Spinal cord (tissue), 10 donors: ENCODE results near the gene NVL. TPM values are rescaled to one million over a fixed set of nuclear protein-coding genes. Genes with fewer than 3 reads are reported as not detected.
"Not testable (repeated sequence)": the region's sequence is repeated elsewhere in the genome, so short reads cannot be mapped to it uniquely, and the experiment has no call there.

ENCODE experiments used
- DNase-seq, 6 donors: peaks; one replicate each; pipeline versions ENCODE4 v3.0.0 to v3.0.0-alpha.2; 2013 to 2015; ENCODE audit warnings: low spot score in 6 of 6, low read depth in 4 of 6
- H3K27ac ChIP-seq: one replicate; pipeline ENCODE4 v1.5.1; 2013; ENCODE audit warnings: low read depth, low read length, control low read depth
- H3K27me3 ChIP-seq: one replicate; pipeline ENCODE4 v1.6.1; 2013; ENCODE audit warnings: low read length; ENCODE audit not compliant: control insufficient read depth, insufficient read depth
- H3K36me3 ChIP-seq: one replicate; pipeline ENCODE4 v1.6.1; 2013; ENCODE audit warnings: low read length; ENCODE audit not compliant: control insufficient read depth, insufficient read depth
- H3K4me1 ChIP-seq: one replicate; pipeline ENCODE4 v1.6.1; 2013; ENCODE audit warnings: low read length; ENCODE audit not compliant: control insufficient read depth, insufficient read depth
- H3K4me3 ChIP-seq: one replicate; pipeline ENCODE4 v1.5.1; 2013; ENCODE audit warnings: low read depth, low read length, control low read depth
- H3K9me3 ChIP-seq: one replicate; pipeline ENCODE4 v1.6.1; 2013; ENCODE audit warnings: low read length; ENCODE audit not compliant: control insufficient read depth, insufficient read depth
- WGBS: methylation state at CpG from one replicate; pipeline ENCODE4 v1.1.5; 2013; ENCODE audit warnings: missing lambda C conversion rate; ENCODE audit not compliant: insufficient coverage; 5-methylcytosine and 5-hydroxymethylcytosine counted together
- polyA plus RNA-seq, 2 donors: library from polyadenylated mRNA; unstranded; fragments of 120-200 nt; gene quantifications; one replicate each; pipeline ENCODE4 v1.2.1, GENCODE V29; 2013; ENCODE audit not compliant: insufficient read length in 2 of 2
- total RNA-seq, 2 donors: library from RNA; depleted of rRNA in 1 of 2; stranded (reverse); fragments of 120-200 nt in 1 of 2; fragments of >200 nt in 1 of 2; gene quantifications; one replicate each; pipeline versions ENCODE4 v1.2.3 to v1.2.4, GENCODE V29; 2013 to 2014
- donor health status: healthy.

NVL gene
- total and polyA plus RNA-seq, 4 donors: 29.6 to 33.9 (median 31.4) TPM

- Histone ChIP-seq H3K27ac (peak within 1 kb of the TSS; percentile 79), H3K27me3 (no peaks in the 10 kb centered on the region), H3K4me3 (peak within 1 kb of the TSS; percentile 85), H3K9me3 (no peaks in the 10 kb centered on the region), H3K4me1 (peaks cover 8% of the 10 kb centered on the region), H3K36me3 (peaks cover 5% of the 10 kb centered on the region)
- DNase-seq: peak; percentile 89 to 99 (median 92)
- WGBS: under 1% methylated on average over 71 of the region's 78 CpGs
Observed at GRCh38 chr1:224356685-224357625, 27.0 kb upstream of the NVL start, which contains the start of gene CNIH4. Gene CNIH4, plus strand, starts transcription at chr1:224356879. Its CDS starts 46 bp downstream, at chr1:224356925.

- H3K27me3 ChIP-seq: no peaks in the 10 kb centered on the region
- H3K9me3 ChIP-seq: no peaks in the 10 kb centered on the region
- no peak for DNase-seq
- peaks cover 8% of the 10 kb centered on the region for H3K4me1 ChIP-seq
- no peak overlapping the region for H3K27ac ChIP-seq
- 88% methylated on average over 2 of the region's 5 CpGs for WGBS
- no peak overlapping the region for H3K4me3 ChIP-seq
- peaks cover 2% of the 10 kb centered on the region for H3K36me3 ChIP-seq
Observed at GRCh38 chr1:224353975-224354925, 24.3 kb upstream of the NVL start.

DNA sequence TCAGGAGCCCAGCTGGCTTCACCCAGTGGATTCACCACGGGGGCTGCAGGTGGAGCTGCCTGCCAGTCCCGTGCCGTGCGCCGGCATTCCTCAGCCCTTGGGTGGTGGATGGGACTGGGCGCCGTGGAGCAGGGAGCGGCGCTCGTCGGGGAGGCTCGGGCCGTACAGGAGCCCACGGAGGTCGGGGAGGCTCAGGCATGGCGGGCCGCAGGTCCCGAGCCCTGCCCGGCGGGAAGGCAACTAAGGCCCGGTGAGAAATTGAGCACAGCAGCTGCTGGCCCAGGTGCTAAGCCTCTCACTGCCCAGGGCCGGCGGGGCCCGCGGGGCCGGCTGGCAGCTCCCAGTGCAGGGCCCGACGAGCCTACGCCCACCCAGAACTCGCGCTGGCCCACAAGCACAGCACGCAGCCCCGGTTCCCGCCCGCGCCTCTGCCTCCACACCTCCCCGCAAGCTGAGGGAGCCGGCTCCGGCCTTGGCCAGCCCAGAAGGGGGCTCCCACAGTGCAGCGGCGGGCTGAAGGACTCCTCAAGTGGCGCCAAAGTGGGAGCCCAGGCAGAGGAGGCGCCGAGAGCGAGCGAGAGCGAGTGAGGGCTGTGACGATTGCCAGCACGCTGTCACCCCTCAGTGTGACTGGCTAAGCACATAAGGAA, 22.6 kb upstream of the NVL start:
- not testable (repeated sequence) for H3K27me3 ChIP-seq, H3K4me1 ChIP-seq, H3K36me3 ChIP-seq, H3K27ac ChIP-seq, H3K9me3 ChIP-seq, H3K4me3 ChIP-seq, DNase-seq
- 93% methylated on average over 49 of the region's 49 CpGs for WGBS

DNA sequence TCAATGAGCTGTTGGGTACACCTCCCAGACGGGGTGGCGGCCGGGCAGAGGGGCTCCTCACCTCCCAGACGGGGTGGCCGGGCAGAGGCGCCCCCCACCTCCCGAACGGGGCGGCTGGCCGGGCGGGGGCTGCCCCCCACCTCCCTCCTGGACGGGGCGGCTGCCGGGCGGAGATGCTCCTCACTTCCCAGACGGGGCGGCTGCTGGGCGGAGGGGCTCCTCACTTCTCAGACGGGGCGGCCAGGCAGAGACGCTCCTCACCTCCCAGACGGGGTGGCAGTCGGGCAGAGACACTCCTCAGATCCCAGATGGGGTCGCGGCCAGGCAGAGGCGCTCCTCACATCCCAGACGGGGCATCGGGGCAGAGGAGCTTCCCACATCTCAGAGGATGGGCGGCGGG, 19.7 kb upstream of the NVL start:
- not testable (repeated sequence) for H3K27ac ChIP-seq, H3K4me1 ChIP-seq, H3K9me3 ChIP-seq, H3K4me3 ChIP-seq, DNase-seq, H3K36me3 ChIP-seq, H3K27me3 ChIP-seq
- WGBS: 96% methylated on average over 25 of the region's 30 CpGs

- Histone ChIP-seq H3K4me3 (no peak overlapping the region), H3K36me3 (no peaks in the 10 kb centered on the region), H3K27me3 (no peaks in the 10 kb centered on the region), H3K9me3 (peaks cover 5% of the 10 kb centered on the region), H3K27ac (no peak overlapping the region), H3K4me1 (no peaks in the 10 kb centered on the region)
- DNase-seq: no peak
- no CpG with 5 or more reads among the region's 2 CpGs for WGBS
Observed at GRCh38 chr1:224348137-224348536, 18.2 kb upstream of the NVL start.

GRCh38 chr1:224343679-224344078, 13.7 kb upstream of the NVL start:
- Histone ChIP-seq H3K27ac (no peak overlapping the region), H3K9me3 (peaks cover 5% of the 10 kb centered on the region), H3K27me3 (peaks cover 6% of the 10 kb centered on the region), H3K36me3 (no peaks in the 10 kb centered on the region), H3K4me3 (no peak overlapping the region), H3K4me1 (peaks cover 6% of the 10 kb centered on the region)
- no peak for DNase-seq
- WGBS: 40% methylated on average over 1 of the region's 3 CpGs

DNA sequence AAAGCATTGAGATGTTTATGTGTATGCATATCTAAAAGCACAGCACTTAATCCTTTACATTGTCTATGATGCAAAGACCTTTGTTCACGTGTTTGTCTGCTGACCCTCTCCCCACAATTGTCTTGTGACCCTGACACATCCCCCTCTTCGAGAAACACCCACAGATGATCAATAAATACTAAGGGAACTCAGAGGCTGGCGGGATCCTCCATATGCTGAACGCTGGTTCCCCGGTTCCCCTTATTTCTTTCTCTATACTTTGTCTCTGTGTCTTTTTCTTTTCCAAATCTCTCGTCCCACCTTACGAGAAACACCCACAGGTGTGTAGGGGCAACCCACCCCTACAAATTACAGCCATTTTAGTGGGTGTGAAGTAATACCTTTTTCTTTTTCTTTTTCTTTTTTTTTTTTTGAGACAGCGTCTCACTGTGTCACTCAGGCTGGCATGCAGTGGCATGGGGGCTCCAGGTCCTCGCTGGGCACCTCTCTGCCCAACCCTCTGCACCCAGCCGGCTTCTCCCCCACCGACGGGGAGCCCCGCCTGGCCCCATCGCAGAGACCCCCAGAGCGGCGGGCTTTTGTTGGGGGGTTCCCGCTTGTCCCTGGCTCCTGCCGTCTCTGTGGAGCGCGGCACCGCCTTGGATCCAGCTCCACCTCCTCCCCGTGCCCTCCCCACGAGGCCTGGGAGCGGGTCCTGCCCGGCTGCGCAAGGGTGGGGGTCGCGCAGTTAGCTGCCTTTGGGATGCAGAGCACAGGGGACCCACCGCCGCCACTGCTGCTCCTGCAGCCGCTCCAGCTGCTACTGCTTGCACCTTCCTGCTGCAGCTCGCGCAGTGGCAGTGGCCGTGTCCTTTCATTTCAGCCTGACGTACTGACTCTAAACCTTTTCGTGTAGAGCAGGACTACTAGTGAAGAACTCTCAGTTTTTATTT, 10.7 kb upstream of the NVL start:
- not testable (repeated sequence) for H3K27me3 ChIP-seq, H3K9me3 ChIP-seq, H3K27ac ChIP-seq, H3K4me1 ChIP-seq, H3K36me3 ChIP-seq
- H3K4me3 ChIP-seq: peak overlapping the region; percentile 42
- peak in 2 of 6 donors; percentile 14 to 32 for DNase-seq
- 1% methylated on average over 18 of the region's 36 CpGs for WGBS

DNA sequence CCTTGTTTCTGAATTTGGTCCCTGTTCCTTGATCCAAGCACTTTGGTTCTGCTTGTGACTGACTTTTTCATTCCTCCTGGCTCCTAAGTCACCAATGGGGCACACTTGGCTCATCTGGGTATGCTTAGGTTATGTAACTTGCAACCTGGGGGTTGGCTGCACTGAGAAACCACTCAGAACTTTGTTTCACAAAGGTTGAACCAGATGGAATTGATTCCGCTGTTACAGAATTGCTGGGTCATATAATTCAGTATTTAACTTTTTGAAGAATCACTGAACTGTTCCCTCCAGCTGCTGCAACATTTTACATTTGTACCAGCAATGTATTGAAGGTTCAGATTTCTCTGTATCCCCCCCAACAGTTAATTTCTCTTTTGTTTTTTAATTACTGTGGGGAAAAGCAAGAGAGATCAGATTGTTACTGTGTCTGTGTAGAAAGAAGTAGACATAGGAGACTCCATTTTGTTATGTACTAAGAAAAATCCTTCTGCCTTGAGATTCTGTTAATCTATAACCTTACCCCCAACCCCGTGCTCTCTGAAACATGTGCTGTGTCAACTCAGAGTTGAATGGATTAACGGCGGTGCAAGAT, 9.6 kb upstream of the NVL start:
- Histone ChIP-seq H3K27me3 (peaks cover 6% of the 10 kb centered on the region), H3K4me1 (peaks cover 6% of the 10 kb centered on the region), H3K4me3 (no peak overlapping the region), H3K9me3 (peaks cover 5% of the 10 kb centered on the region), H3K36me3 (no peaks in the 10 kb centered on the region), H3K27ac (no peak overlapping the region)
- peak in 1 of 6 donors; percentile 3 for DNase-seq
- WGBS: no CpG with 5 or more reads among the region's 4 CpGs
